ENCODE data around the gene PLA2G4D. TPM values are rescaled to one million over a fixed set of nuclear protein-coding genes. Genes with fewer than 3 reads are reported as not detected.

The PLA2G4D gene
- total RNA-seq, 1 experiment from 2014 or later = 0.24 TPM

- H3K9me3 Mint-ChIP-seq = peaks cover 52% of the 10 kb centered on the region
- no peak for ATAC-seq
- TF ChIP-seq AFF4 (CRISPR knock-in tag; IDR thresholded peaks at IDR 0.05; ENCODE audit: borderline replicate concordance) (no peak), ELF4 (CRISPR knock-in tag; IDR thresholded peaks at IDR 0.05; ENCODE audit: low read depth) (no peak), E2F4 (CRISPR knock-in tag; IDR thresholded peaks at IDR 0.05; ENCODE audit: borderline replicate concordance, low read depth) (no peak), JUN (CRISPR knock-in tag; IDR thresholded peaks at IDR 0.05) (no peak), ATF1 (CRISPR knock-in tag; IDR thresholded peaks at IDR 0.05) (no peak), MAX (CRISPR knock-in tag; IDR thresholded peaks at IDR 0.05) (no peak), ZMAT4 (CRISPR knock-in tag; IDR thresholded peaks at IDR 0.05) (no peak), ZNF281 (CRISPR knock-in tag; IDR thresholded peaks at IDR 0.05) (no peak), STAT6 (CRISPR knock-in tag; conservative IDR thresholded peaks at IDR 0.05; ENCODE audit: low read depth) (no peak), ZNF317 (CRISPR knock-in tag; IDR thresholded peaks at IDR 0.05; ENCODE audit: borderline replicate concordance, low read depth) (no peak), NFE2L1 (CRISPR knock-in tag; IDR thresholded peaks at IDR 0.05) (no peak), ZNF138 (CRISPR knock-in tag; conservative IDR thresholded peaks at IDR 0.05) (no peak), GRHL2 (CRISPR knock-in tag; IDR thresholded peaks at IDR 0.05; ENCODE audit: insufficient replicate concordance, severe bottlenecking) (no peak), FOXP4 (CRISPR knock-in tag; IDR thresholded peaks at IDR 0.05) (no peak), PRRX2 (CRISPR knock-in tag; IDR thresholded peaks at IDR 0.05) (no peak), ERG (CRISPR knock-in tag; IDR thresholded peaks at IDR 0.05) (no peak)
- H3K4me1 Mint-ChIP-seq = no peaks in the 10 kb centered on the region
- peaks cover 12% of the 10 kb centered on the region for H3K27me3 Mint-ChIP-seq (ENCODE audit: low read depth)
- no peak for DNase-seq (ENCODE audit: low spot score)
- H3K27ac Mint-ChIP-seq = no peak within 1 kb of the TSS
- ChIA-PET POLR2A (interaction anchor here (1.1 kb wide), 1 partner anchor 41 kb away, joined by 5 read pairs; no protein-coding TSS in a partner anchor), CTCF (interaction anchor here (1.4 kb wide), 1 partner anchor 116 kb away, joined by 3 read pairs; no protein-coding TSS in a partner anchor)
- no peak within 1 kb of the TSS for H3K4me3 Mint-ChIP-seq
- H3K36me3 Mint-ChIP-seq = peaks cover 32% of the 10 kb centered on the region
Measured at GRCh38 chr15:42020713-42021273, 73.6 kb downstream of the PLA2G4D start, which contains the start of gene PLA2G4E. TSS of gene PLA2G4E (minus strand) at chr15:42021042. CDS start at chr15:42021030, 12 bp downstream.
